ENCODE measurements around the gene TIRAP. TPM values are rescaled to one million over a fixed set of nuclear protein-coding genes. Genes with fewer than 3 reads are reported as not detected.

TIRAP gene
- total and polyA plus RNA-seq, 9 of the 15 experiments (the other 6 are each of a cell fraction or from before 2014, with no cell fraction given): 0.60 to 8.7 (median 3.7) TPM

- TF ChIP-seq L3MBTL2 (IDR thresholded peaks at IDR 0.05): peak; percentile 36; the same call in 1 of the 2 replicates
- TF ChIP-seq LCOR (CRISPR knock-in tag; IDR thresholded peaks at IDR 0.05): 0 out of 2 replicates have a peak, but pooled peaks have one; percentile 35
- no peak for TF ChIP-seq BDP1 (IDR thresholded peaks at IDR 0.05; ENCODE audit: insufficient read depth, insufficient read length)
- no peak for TF ChIP-seq ATF7 (IDR thresholded peaks at IDR 0.05)
- peak; percentile 48; the same call in 1 of the 2 replicates for TF ChIP-seq DMBX1 (CRISPR knock-in tag; IDR thresholded peaks at IDR 0.05; ENCODE audit: borderline replicate concordance)
- no peak for TF ChIP-seq BRF1 (IDR thresholded peaks at IDR 0.05; ENCODE audit: borderline replicate concordance, extremely low read depth, insufficient read length)
- TF ChIP-seq BCOR (IDR thresholded peaks at IDR 0.05): no peak
- TF ChIP-seq USF2 (CRISPR knock-in tag; IDR thresholded peaks at IDR 0.05): no peak
- peak; percentile 20; the same call in 1 of the 2 replicates for TF ChIP-seq EP300 (IDR thresholded peaks at IDR 0.05; ENCODE audit: low read length)
- peak; percentile 69 for TF ChIP-seq DPF2 (IDR thresholded peaks at IDR 0.05)
- TF ChIP-seq, protein P1, sequence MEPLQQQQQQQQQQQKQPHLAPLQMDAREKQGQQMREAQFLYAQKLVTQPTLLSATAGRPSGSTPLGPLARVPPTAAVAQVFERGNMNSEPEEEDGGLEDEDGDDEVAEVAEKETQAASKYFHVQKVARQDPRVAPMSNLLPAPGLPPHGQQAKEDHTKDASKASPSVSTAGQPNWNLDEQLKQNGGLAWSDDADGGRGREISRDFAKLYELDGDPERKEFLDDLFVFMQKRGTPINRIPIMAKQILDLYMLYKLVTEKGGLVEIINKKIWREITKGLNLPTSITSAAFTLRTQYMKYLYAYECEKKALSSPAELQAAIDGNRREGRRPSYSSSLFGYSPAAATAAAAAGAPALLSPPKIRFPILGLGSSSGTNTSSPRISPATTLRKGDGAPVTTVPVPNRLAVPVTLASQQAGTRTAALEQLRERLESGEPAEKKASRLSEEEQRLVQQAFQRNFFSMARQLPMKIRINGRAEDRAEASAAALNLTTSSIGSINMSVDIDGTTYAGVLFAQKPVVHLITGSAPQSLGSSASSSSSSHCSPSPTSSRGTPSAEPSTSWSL (CRISPR knock-in tag; IDR thresholded peaks at IDR 0.05; ENCODE audit: borderline replicate concordance): no peak
- 0 out of 2 replicates have a peak, but pooled peaks have one; percentile 20 for TF ChIP-seq LEF1 (IDR thresholded peaks at IDR 0.05)
- no peak for TF ChIP-seq MCM5 (IDR thresholded peaks at IDR 0.05; ENCODE audit: low read depth)
- peak; percentile 81 for TF ChIP-seq NFIC (IDR thresholded peaks at IDR 0.05)
- TF ChIP-seq GABPB1 (CRISPR knock-in tag; IDR thresholded peaks at IDR 0.05): no peak
- 0 out of 2 replicates have a peak, but pooled peaks have one; percentile 23 for TF ChIP-seq MTA3 (IDR thresholded peaks at IDR 0.05; ENCODE audit: borderline replicate concordance)
- TF ChIP-seq ZNF124 (CRISPR knock-in tag; IDR thresholded peaks at IDR 0.05): no peak
- TF ChIP-seq SMARCC2 (IDR thresholded peaks at IDR 0.05; ENCODE audit: low read depth): peak; percentile 41; the same call in 1 of the 2 replicates
- TF ChIP-seq NFIX (CRISPR knock-in tag; IDR thresholded peaks at IDR 0.05; ENCODE audit: low read depth): no peak
- TF ChIP-seq, protein P2, sequence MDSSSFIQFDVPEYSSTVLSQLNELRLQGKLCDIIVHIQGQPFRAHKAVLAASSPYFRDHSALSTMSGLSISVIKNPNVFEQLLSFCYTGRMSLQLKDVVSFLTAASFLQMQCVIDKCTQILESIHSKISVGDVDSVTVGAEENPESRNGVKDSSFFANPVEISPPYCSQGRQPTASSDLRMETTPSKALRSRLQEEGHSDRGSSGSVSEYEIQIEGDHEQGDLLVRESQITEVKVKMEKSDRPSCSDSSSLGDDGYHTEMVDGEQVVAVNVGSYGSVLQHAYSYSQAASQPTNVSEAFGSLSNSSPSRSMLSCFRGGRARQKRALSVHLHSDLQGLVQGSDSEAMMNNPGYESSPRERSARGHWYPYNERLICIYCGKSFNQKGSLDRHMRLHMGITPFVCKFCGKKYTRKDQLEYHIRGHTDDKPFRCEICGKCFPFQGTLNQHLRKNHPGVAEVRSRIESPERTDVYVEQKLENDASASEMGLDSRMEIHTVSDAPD (CRISPR knock-in tag; IDR thresholded peaks at IDR 0.05): no peak
- peak; percentile 24 for TF ChIP-seq CCNT2 (IDR thresholded peaks at IDR 0.05; ENCODE audit: borderline replicate concordance, extremely low read depth, insufficient read length, low read depth, low read length)
- TF ChIP-seq JUND (IDR thresholded peaks at IDR 0.05; ENCODE audit: borderline replicate concordance, low read depth, low read length): peak; percentile 88
- peak; percentile 87; the same call in 2 of the 3 replicates for TF ChIP-seq JUND (tag; IDR thresholded peaks at IDR 0.05; ENCODE audit: borderline replicate concordance, low read depth, low read length)
- TF ChIP-seq ZNF282 (CRISPR knock-in tag; IDR thresholded peaks at IDR 0.05): no peak
- TF ChIP-seq, protein P3, sequence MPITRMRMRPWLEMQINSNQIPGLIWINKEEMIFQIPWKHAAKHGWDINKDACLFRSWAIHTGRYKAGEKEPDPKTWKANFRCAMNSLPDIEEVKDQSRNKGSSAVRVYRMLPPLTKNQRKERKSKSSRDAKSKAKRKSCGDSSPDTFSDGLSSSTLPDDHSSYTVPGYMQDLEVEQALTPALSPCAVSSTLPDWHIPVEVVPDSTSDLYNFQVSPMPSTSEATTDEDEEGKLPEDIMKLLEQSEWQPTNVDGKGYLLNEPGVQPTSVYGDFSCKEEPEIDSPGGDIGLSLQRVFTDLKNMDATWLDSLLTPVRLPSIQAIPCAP (CRISPR knock-in tag; IDR thresholded peaks at IDR 0.05; ENCODE audit: borderline replicate concordance): no peak
- 0 out of 2 replicates have a peak, but pooled peaks have one; percentile 17 for TF ChIP-seq CREM (IDR thresholded peaks at IDR 0.05; ENCODE audit: low read depth)
- TF ChIP-seq RBM22 (IDR thresholded peaks at IDR 0.05; ENCODE audit: low read depth, low read length, poor library complexity, severe bottlenecking): no peak
- TF ChIP-seq FOSL1 (tag; conservative IDR thresholded peaks at IDR 0.05): peak; percentile 93
Observed at GRCh38 chr11:126341760-126342161, 58.9 kb downstream of the TIRAP start (continued).

Measured in K562 (cell line).